Prostate gland (tissue), 2 donors: ENCODE results near the gene KRTCAP3. TPM values are rescaled to one million over a fixed set of nuclear protein-coding genes. Genes with fewer than 3 reads are reported as not detected.

Experiments
- DNase-seq: peaks from one replicate; pipeline ENCODE4 v3.0.0-alpha.2; 2019; ENCODE audit warnings: low spot score
- H3K27ac ChIP-seq, 2 donors: fragments of 200-600 bp; sonication (generic); 2 replicates each; pipeline ENCODE4 v1.5.1; 2017 to 2019
- H3K27me3 ChIP-seq: fragments of 200-600 bp; sonication (generic); replicated peaks from 2 replicates; pipeline ENCODE4 v1.5.1; 2019; ENCODE audit not compliant: insufficient read depth
- H3K36me3 ChIP-seq, 2 donors: fragments of 200-600 bp; sonication (generic); 1 replicate in 1 of 2; 2 replicates in 1 of 2; pipeline versions ENCODE4 v1.5.1 to v1.8.1; 2017 to 2019
- H3K4me1 ChIP-seq: fragments of 200-600 bp; sonication (generic); replicated peaks from 2 replicates; pipeline ENCODE4 v1.5.1; 2019
- H3K4me3 ChIP-seq, 2 donors: fragments of 200-600 bp; sonication (generic); 2 replicates each; pipeline ENCODE4 v1.5.1; 2017 to 2019
- H3K9me3 ChIP-seq: fragments of 200-600 bp; sonication (generic); 2 replicates; pipeline ENCODE4 v1.5.1; 2017
- CTCF ChIP-seq, 4 experiments: fragments of 200-600 bp in 2 of 4; fragments of 450-650 bp in 2 of 4; sonication (generic) in 2 of 4; IDR thresholded peaks; 1 replicate in 3 of 4; 2 replicates in 1 of 4; pipeline ENCODE4 v1.5.1; 2016 to 2019; ENCODE audit warnings: antibody characterized with exemption in 4 of 4, mild to moderate bottlenecking in 2 of 4, moderate library complexity in 2 of 4
- POLR2A ChIP-seq: fragments of 450-650 bp; IDR thresholded peaks from one replicate; pipeline ENCODE4 v1.6.1; 2016; ENCODE audit warnings: antibody characterized with exemption, mild to moderate bottlenecking
- POLR2AphosphoS5 ChIP-seq: sonication (generic); formaldehyde crosslinking; IDR thresholded peaks from one replicate; pipeline ENCODE4 v1.6.1; 2017; ENCODE audit warnings: antibody characterized with exemption
- WGBS: methylation state at CpG from one replicate; pipeline ENCODE4 v1.1.5; 2018; 5-methylcytosine and 5-hydroxymethylcytosine counted together
- intact Hi-C: fragments of 100-400 bp; cut with DNase I; formaldehyde crosslinking; loops from one replicate; pipeline ENCODE4 v1.14.2; 2022
- total RNA-seq, 2 donors: library from RNA; depleted of rRNA; stranded (reverse); fragments of >200 nt; gene quantifications; one replicate each; pipeline ENCODE4 v1.1.0, GENCODE V29; 2016

Gene KRTCAP3
- total RNA-seq, 2 donors from 2014 or later, result 31.4 to 147 TPM

GRCh38 chr2:27407798-27408491 lies 34.2 kb upstream of the KRTCAP3 start:
- no peaks in the 10 kb centered on the region for H3K27me3 ChIP-seq
- DNase-seq, result peak; percentile 10
- H3K27ac ChIP-seq, result no peak overlapping the region
- H3K9me3 ChIP-seq, result no peaks in the 10 kb centered on the region
- intact Hi-C loops, result loop anchor here (2.0 kb wide), 1 partner anchor 21 kb away; the partner anchor contains the start of gene NRBP1
- peak overlapping the region in 1 of 2 donors; percentile 76 for H3K4me3 ChIP-seq
- H3K36me3 ChIP-seq, result no peaks in the 10 kb centered on the region
- WGBS, result 51% methylated on average over 16 of the region's 16 CpGs
- TF ChIP-seq CTCF (IDR thresholded peaks at IDR 0.05) (peak in 3 of 4 experiments; percentile 41 to 63 (median 57)), POLR2A (no peak), POLR2AphosphoS5 (no peak)
- no peaks in the 10 kb centered on the region for H3K4me1 ChIP-seq

GRCh38 chr2:27408601-27409320 lies 33.4 kb upstream of the KRTCAP3 start:
- peak overlapping the region; percentile 76 to 81 for H3K27ac ChIP-seq
- peak overlapping the region; percentile 76 to 97 for H3K4me3 ChIP-seq
- DNase-seq, result no peak
- WGBS, result under 1% methylated on average over 33 of the region's 33 CpGs
- H3K4me1 ChIP-seq, result no peaks in the 10 kb centered on the region
- no peaks in the 10 kb centered on the region for H3K27me3 ChIP-seq
- intact Hi-C loops, result loop anchor here (2.0 kb wide), 1 partner anchor 20 kb away; the partner anchor contains the start of gene NRBP1
- no peaks in the 10 kb centered on the region for H3K36me3 ChIP-seq
- no peaks in the 10 kb centered on the region for H3K9me3 ChIP-seq
- TF ChIP-seq CTCF (IDR thresholded peaks at IDR 0.05), result no peak
- TF ChIP-seq POLR2AphosphoS5, result no peak
- no peak for TF ChIP-seq POLR2A

- Histone ChIP-seq H3K27me3 (no peaks in the 10 kb centered on the region), H3K4me1 (no peaks in the 10 kb centered on the region), H3K9me3 (no peaks in the 10 kb centered on the region), H3K36me3 (no peaks in the 10 kb centered on the region), H3K27ac (peak within 1 kb of the TSS; percentile 76 to 81), H3K4me3 (peak within 1 kb of the TSS; percentile 76 to 97)
- TF ChIP-seq CTCF (IDR thresholded peaks at IDR 0.05), result peak in 2 of 4 experiments; percentile 17 to 23
- TF ChIP-seq POLR2A, result peak; percentile 59
- peak; percentile 87 for TF ChIP-seq POLR2AphosphoS5
- WGBS, result under 1% methylated on average over 47 of the region's 82 CpGs
- intact Hi-C loops, result loop anchor here (2.0 kb wide), 1 partner anchor 19 kb away; the partner anchor contains the start of gene NRBP1
- peak; percentile 95 for DNase-seq
Measured at GRCh38 chr2:27409321-27410073, 32.7 kb upstream of the KRTCAP3 start, which contains the start of gene PPM1G. Gene PPM1G (minus strand): TSS chr2:27409591. CDS start chr2:27409422, 169 bp downstream.

GRCh38 chr2:27412419-27413152 lies 29.6 kb upstream of the KRTCAP3 start:
- no peak for DNase-seq
- no peak for TF ChIP-seq POLR2A
- TF ChIP-seq CTCF (IDR thresholded peaks at IDR 0.05), result no peak
- TF ChIP-seq POLR2AphosphoS5, result no peak
- Histone ChIP-seq H3K4me1 (no peaks in the 10 kb centered on the region), H3K36me3 (no peaks in the 10 kb centered on the region), H3K27ac (no peak overlapping the region), H3K4me3 (no peak overlapping the region), H3K9me3 (no peaks in the 10 kb centered on the region), H3K27me3 (no peaks in the 10 kb centered on the region)
- intact Hi-C loops, result no loop called here
- 80% methylated on average over 9 of the region's 9 CpGs for WGBS
